Measurements from ENCODE around the gene KIFAP3.

DNA sequence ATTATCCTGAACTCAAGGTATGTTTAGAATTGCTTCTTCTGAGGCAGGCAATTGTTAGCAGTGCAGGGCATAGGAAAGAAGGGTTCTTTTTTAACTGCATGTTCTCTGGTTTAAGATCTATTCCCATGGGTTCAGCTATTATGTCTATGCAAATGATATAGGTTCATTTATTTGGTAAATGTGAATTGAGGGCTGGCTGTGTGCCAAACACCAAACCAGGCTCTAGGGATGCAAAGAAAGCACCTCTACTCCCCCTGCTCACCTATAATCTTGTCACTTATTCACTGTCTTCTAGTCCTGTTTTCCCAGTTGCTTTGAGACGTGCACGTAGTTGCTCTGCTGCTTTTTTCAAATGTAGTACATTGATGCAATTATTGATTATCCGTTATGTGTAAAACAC is 691 bp upstream of the KIFAP3 start:
- TF ChIP-seq, protein P1, sequence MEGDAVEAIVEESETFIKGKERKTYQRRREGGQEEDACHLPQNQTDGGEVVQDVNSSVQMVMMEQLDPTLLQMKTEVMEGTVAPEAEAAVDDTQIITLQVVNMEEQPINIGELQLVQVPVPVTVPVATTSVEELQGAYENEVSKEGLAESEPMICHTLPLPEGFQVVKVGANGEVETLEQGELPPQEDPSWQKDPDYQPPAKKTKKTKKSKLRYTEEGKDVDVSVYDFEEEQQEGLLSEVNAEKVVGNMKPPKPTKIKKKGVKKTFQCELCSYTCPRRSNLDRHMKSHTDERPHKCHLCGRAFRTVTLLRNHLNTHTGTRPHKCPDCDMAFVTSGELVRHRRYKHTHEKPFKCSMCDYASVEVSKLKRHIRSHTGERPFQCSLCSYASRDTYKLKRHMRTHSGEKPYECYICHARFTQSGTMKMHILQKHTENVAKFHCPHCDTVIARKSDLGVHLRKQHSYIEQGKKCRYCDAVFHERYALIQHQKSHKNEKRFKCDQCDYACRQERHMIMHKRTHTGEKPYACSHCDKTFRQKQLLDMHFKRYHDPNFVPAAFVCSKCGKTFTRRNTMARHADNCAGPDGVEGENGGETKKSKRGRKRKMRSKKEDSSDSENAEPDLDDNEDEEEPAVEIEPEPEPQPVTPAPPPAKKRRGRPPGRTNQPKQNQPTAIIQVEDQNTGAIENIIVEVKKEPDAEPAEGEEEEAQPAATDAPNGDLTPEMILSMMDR (IDR thresholded peaks at IDR 0.05) = no peak
- TF ChIP-seq ZNF121 (CRISPR knock-in tag; IDR thresholded peaks at IDR 0.05) = no peak
- TF ChIP-seq, protein P2, sequence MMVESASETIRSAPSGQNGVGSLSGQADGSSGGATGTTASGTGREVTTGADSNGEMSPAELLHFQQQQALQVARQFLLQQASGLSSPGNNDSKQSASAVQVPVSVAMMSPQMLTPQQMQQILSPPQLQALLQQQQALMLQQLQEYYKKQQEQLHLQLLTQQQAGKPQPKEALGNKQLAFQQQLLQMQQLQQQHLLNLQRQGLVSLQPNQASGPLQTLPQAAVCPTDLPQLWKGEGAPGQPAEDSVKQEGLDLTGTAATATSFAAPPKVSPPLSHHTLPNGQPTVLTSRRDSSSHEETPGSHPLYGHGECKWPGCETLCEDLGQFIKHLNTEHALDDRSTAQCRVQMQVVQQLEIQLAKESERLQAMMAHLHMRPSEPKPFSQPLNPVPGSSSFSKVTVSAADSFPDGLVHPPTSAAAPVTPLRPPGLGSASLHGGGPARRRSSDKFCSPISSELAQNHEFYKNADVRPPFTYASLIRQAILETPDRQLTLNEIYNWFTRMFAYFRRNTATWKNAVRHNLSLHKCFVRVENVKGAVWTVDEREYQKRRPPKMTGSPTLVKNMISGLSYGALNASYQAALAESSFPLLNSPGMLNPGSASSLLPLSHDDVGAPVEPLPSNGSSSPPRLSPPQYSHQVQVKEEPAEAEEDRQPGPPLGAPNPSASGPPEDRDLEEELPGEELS (CRISPR knock-in tag; IDR thresholded peaks at IDR 0.05) = no peak
- TF ChIP-seq, protein P3, sequence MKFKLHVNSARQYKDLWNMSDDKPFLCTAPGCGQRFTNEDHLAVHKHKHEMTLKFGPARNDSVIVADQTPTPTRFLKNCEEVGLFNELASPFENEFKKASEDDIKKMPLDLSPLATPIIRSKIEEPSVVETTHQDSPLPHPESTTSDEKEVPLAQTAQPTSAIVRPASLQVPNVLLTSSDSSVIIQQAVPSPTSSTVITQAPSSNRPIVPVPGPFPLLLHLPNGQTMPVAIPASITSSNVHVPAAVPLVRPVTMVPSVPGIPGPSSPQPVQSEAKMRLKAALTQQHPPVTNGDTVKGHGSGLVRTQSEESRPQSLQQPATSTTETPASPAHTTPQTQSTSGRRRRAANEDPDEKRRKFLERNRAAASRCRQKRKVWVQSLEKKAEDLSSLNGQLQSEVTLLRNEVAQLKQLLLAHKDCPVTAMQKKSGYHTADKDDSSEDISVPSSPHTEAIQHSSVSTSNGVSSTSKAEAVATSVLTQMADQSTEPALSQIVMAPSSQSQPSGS (CRISPR knock-in tag; IDR thresholded peaks at IDR 0.05; ENCODE audit: borderline replicate concordance, low read depth) = no peak
- no peak for TF ChIP-seq TEAD1 (CRISPR knock-in tag; IDR thresholded peaks at IDR 0.05)

Data from WTC11 (cell line).